ENCODE data around the gene VWA2.

The VWA2 gene

DNA sequence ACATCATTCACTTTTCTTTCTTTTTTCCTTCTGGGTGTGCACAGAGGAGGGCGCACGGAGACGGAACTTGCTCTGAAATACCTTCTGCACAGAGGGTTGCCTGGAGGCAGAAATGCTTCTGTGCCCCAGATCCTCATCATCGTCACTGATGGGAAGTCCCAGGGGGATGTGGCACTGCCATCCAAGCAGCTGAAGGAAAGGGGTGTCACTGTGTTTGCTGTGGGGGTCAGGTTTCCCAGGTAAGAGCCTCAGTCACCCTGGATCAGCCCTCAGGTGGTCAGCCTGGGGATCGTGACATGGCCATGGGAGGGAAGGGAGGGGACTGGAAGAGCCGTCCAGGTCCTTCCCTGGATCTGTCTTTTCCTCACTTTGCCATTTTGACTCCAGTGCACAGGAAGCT, 33.6 kb downstream of the VWA2 start:
- H4K20me1 ChIP-seq (ENCODE audit: insufficient read depth, low read length): no peaks in the 10 kb centered on the region
- no peaks in the 10 kb centered on the region for H3F3A ChIP-seq (ENCODE audit: insufficient read depth, low read length)
- H3K27me3 ChIP-seq (replicated peaks; ENCODE audit: insufficient read depth, low read length): no peaks in the 10 kb centered on the region
- no peak overlapping the region for H3K9ac ChIP-seq (ENCODE audit: low read length)
- H2AFZ ChIP-seq (ENCODE audit: low read length): no peak overlapping the region
- H3K4me2 ChIP-seq (ENCODE audit: low read depth, low read length): no peak overlapping the region
- no peaks in the 10 kb centered on the region for H3K9me3 ChIP-seq (replicated peaks; ENCODE audit: insufficient read depth, low read length)
- H3K79me2 ChIP-seq (ENCODE audit: low read length): no peaks in the 10 kb centered on the region
- no peak overlapping the region for H3K27ac ChIP-seq (ENCODE audit: low read length)
- no peak overlapping the region for H3K4me3 ChIP-seq (ENCODE audit: low read length)
- H3K9me2 ChIP-seq (replicated peaks; ENCODE audit: insufficient read depth, low read length): no peaks in the 10 kb centered on the region
- H3K36me3 ChIP-seq (replicated peaks; ENCODE audit: insufficient read depth, low read length): no peaks in the 10 kb centered on the region
- H3K4me1 ChIP-seq (ENCODE audit: low read length): no peaks in the 10 kb centered on the region
- TF ChIP-seq EZH2phosphoT487 (IDR thresholded peaks at IDR 0.05; ENCODE audit: low read length): no peak
- TF ChIP-seq EZH2 (optimal IDR thresholded peaks at IDR 0.05; ENCODE audit: low read depth, low read length): no peak
- TF ChIP-seq, protein P1, sequence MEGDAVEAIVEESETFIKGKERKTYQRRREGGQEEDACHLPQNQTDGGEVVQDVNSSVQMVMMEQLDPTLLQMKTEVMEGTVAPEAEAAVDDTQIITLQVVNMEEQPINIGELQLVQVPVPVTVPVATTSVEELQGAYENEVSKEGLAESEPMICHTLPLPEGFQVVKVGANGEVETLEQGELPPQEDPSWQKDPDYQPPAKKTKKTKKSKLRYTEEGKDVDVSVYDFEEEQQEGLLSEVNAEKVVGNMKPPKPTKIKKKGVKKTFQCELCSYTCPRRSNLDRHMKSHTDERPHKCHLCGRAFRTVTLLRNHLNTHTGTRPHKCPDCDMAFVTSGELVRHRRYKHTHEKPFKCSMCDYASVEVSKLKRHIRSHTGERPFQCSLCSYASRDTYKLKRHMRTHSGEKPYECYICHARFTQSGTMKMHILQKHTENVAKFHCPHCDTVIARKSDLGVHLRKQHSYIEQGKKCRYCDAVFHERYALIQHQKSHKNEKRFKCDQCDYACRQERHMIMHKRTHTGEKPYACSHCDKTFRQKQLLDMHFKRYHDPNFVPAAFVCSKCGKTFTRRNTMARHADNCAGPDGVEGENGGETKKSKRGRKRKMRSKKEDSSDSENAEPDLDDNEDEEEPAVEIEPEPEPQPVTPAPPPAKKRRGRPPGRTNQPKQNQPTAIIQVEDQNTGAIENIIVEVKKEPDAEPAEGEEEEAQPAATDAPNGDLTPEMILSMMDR (IDR thresholded peaks at IDR 0.05; ENCODE audit: low read length): no peak
- DNase-seq: no peak

DNA sequence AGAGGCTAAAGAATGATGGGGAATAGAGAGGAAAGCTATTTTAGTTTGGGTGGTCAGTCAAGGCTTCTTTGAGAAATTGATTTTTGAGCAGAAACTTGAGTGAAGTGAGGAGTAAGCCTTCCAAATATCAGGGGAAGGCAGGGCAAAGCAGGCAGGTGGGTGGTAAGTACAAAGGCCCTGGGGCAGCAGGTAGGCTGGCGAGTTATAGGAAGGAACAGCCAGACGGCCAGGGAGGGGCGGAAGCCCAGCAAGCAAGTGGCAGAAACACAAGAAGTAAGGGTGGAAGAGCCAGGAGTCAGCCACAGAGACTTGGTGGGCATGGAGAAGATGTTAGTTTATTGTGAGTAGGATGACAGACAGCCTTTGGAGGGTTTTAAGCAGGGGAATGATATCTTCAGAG, 34.9 kb downstream of the VWA2 start:
- Histone ChIP-seq H3K9me2 (replicated peaks; ENCODE audit: insufficient read depth, low read length) (no peaks in the 10 kb centered on the region), H3F3A (ENCODE audit: insufficient read depth, low read length) (no peaks in the 10 kb centered on the region), H3K36me3 (replicated peaks; ENCODE audit: insufficient read depth, low read length) (no peaks in the 10 kb centered on the region), H3K4me1 (ENCODE audit: low read length) (no peaks in the 10 kb centered on the region), H3K27ac (ENCODE audit: low read length) (no peak overlapping the region), H3K27me3 (replicated peaks; ENCODE audit: insufficient read depth, low read length) (no peaks in the 10 kb centered on the region), H3K4me2 (ENCODE audit: low read depth, low read length) (no peak overlapping the region), H2AFZ (ENCODE audit: low read length) (no peak overlapping the region), H3K9me3 (replicated peaks; ENCODE audit: insufficient read depth, low read length) (no peaks in the 10 kb centered on the region), H3K79me2 (ENCODE audit: low read length) (no peaks in the 10 kb centered on the region), H4K20me1 (ENCODE audit: insufficient read depth, low read length) (no peaks in the 10 kb centered on the region), H3K4me3 (ENCODE audit: low read length) (no peak overlapping the region), H3K9ac (ENCODE audit: low read length) (no peak overlapping the region)
- no peak for DNase-seq
- no peak for TF ChIP-seq EZH2phosphoT487 (IDR thresholded peaks at IDR 0.05; ENCODE audit: low read length)
- TF ChIP-seq, protein P1 (IDR thresholded peaks at IDR 0.05; ENCODE audit: low read length): no peak
- no peak for TF ChIP-seq EZH2 (optimal IDR thresholded peaks at IDR 0.05; ENCODE audit: low read depth, low read length)

DNA sequence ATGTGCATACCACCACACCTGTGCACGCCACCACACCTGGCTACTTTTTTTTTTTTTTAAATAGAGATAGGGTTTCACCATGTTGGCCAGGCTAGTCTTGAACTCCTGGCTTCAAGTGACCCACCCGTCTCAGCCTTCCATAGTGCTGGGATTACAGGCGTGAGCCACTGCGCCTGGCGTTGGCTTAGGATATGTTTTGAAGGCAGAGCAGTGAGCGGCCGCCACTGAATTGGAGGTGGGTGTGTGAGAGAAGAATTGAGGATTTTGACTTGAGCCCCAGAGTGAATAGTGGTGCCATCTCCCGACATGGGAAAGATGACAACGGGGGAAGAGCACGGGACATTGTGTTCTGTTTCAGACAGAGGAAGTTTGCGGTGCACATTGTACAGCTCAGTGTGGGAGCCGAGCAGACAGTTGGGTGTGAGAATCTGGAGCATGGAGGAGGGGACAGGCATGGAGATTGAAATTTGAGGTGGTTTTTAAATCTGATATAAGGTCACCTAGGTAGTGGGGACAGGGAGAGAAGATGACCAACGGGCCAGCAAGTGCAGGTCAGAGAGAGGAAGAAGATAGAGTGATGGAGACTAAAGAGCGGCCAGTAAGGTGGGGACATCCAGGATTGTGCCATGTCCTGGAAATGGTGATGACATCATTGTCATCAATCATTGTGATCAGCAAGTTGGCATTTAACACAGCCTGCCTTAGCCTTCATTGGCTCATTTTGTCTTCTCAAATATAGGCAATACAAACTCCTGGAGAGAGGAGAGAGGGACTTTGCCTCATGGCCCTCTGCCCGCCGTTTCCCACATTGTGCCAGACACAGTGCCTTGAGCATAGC, 35.8 kb downstream of the VWA2 start:
- H3K9me3 ChIP-seq (replicated peaks; ENCODE audit: insufficient read depth, low read length): no peaks in the 10 kb centered on the region
- H3F3A ChIP-seq (ENCODE audit: insufficient read depth, low read length): no peaks in the 10 kb centered on the region
- no peaks in the 10 kb centered on the region for H3K4me1 ChIP-seq (ENCODE audit: low read length)
- H3K4me2 ChIP-seq (ENCODE audit: low read depth, low read length): no peak overlapping the region
- no peaks in the 10 kb centered on the region for H4K20me1 ChIP-seq (ENCODE audit: insufficient read depth, low read length)
- no peaks in the 10 kb centered on the region for H3K27me3 ChIP-seq (replicated peaks; ENCODE audit: insufficient read depth, low read length)
- DNase-seq: no peak
- TF ChIP-seq EZH2 (optimal IDR thresholded peaks at IDR 0.05; ENCODE audit: low read depth, low read length) (no peak), EZH2phosphoT487 (IDR thresholded peaks at IDR 0.05; ENCODE audit: low read length) (no peak)
- TF ChIP-seq, protein P1 (IDR thresholded peaks at IDR 0.05; ENCODE audit: low read length): no peak
- H3K4me3 ChIP-seq (ENCODE audit: low read length): no peak overlapping the region
- no peak overlapping the region for H2AFZ ChIP-seq (ENCODE audit: low read length)
- H3K36me3 ChIP-seq (replicated peaks; ENCODE audit: insufficient read depth, low read length): no peaks in the 10 kb centered on the region
- H3K79me2 ChIP-seq (ENCODE audit: low read length): no peaks in the 10 kb centered on the region
- no peaks in the 10 kb centered on the region for H3K9me2 ChIP-seq (replicated peaks; ENCODE audit: insufficient read depth, low read length)
- no peak overlapping the region for H3K27ac ChIP-seq (ENCODE audit: low read length)
- no peak overlapping the region for H3K9ac ChIP-seq (ENCODE audit: low read length)

Measured in MM.1S (cell line).